Measurements from ENCODE around the gene CEP104.
A peak's percentile ranks its signal among the peaks of the same experiment; 100 is the strongest.

The CEP104 gene

DNA sequence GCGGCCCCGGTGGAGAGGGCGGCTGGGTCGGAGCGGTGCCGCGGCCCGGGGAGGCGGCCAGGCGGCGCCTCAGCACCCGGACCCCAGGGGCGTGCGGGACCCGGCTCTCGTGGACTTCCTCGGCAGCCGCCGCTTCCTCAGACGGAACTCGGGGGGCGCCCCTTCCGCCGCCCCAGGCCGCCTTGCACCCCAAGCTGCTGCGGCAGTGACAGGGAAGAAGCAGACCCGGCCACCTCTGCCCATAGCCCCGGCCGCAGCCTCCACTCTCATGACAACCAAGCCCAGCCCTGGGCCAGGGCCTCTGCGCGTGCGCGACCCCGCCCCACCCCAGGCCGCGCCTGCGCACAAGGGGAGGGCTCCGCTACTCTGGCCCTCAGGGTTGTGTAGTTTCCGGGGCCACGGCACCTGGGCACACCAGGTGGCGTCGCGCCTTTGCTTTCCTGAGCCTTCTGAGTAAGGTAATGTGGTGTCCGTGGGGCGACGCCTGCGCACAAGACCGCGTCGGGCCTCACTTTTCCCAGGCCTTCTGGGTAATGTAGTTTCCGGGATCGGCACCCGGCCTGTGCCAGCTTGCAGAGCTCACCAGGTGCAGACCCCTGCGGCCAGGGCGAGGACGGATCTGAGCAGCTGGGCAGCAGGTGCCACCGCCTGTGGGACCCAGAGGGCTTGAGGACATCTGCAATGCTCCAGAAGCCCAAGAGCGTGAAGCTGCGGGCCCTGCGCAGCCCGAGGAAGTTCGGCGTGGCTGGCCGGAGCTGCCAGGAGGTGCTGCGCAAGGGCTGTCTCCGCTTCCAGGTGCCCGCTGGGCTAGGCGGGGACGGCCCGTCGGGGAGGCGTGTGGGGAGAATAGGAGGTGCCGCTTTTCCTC lies at the start of gene CEP104, which contains the start of gene DFFB:
Gene CEP104 (minus strand): TSS at position 289 of the 868 bp plus-strand sequence. CDS start 4,804 bp downstream, outside the sequence.
Gene DFFB (plus strand): TSS at position 554 of the 868 bp plus-strand sequence. CDS start 128 bp downstream, at position 682.
- DNase-seq (ENCODE audit: low spot score): peak; percentile 98

GRCh38 chr1:3906672-3907020 lies 49.6 kb upstream of the CEP104 start:
- DNase-seq (ENCODE audit: low spot score): no peak

DNA sequence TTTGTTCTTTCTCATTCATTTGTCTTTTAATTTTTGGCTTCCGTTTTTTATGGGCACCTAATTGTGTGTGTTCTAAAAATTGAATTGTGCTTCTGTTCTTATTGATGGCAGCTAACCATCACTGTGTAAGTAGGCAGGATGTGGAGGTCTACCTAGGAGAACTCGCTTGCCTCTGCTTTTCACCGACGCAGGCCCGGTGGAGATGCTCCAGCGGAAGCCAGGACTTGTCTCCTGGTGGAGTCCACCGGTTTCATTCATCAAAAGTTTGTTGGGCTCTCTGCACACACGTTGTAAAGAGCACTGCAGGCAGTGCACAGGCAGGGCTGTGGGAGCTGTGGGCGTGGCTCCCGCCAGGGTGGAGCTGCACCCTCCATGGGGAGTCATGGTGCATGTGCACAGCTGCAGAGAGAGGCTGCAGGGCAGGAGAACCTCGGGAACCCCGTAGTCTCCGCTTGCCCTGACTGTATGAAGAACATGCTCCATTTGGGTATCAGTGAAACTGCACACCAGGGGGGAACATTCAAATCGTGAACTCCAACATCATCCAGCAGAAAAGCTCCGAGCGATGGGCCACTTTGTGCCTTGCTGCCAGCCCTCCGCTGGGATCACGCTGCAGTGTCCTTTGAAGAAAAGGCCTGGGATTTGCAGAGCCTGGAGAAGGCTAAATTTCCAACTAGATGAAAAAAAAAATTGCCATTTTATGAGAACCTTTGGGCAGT lies 49.1 kb upstream of the CEP104 start:
- no peak for DNase-seq (ENCODE audit: low spot score)

- DNase-seq (ENCODE audit: low spot score): no peak
Measured at GRCh38 chr1:3905266-3905952, 48.4 kb upstream of the CEP104 start.

GRCh38 chr1:3904843-3905185 lies 47.8 kb upstream of the CEP104 start:
- DNase-seq (ENCODE audit: low spot score): no peak

DNA sequence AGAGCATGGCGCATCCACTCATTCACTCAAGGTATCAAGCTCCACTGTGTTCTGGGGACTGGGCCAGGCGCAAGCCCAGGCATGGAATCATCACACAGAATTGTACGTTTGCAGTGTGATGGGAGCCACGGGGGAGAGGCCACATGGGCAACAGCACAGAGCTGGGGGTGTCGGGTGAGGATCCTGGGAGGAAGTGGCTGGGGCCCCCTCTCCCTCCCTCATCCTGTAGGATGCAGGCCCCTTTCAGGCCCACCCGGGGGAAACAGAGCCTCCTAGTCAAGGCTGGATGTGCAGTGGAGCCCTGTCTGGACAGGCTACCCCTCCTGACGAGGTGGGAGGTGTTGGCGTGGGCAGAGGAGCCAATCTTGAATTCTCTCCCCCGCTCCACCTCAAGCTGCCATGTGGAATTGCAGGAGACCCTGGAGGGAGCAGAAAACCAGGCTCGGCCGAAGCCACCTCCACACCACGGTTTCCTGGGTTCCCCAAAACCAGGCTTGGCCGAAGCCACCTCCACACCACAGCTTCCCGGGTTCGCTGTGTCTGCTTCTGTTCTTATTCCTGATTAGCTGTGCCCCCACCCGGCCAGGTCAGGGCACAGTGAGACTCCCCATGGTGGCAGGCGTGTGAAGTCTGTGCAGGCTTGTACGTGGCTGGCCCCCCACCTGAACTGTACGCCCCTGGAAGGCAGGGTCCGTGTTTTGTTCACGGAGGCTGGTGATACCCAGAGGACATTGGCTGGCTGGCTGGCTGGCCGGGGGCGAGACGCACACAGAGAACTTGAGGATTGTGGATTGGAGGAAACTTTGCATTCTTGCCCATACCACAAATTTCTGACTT lies 47.2 kb upstream of the CEP104 start:
- DNase-seq (ENCODE audit: low spot score): no peak

DNA sequence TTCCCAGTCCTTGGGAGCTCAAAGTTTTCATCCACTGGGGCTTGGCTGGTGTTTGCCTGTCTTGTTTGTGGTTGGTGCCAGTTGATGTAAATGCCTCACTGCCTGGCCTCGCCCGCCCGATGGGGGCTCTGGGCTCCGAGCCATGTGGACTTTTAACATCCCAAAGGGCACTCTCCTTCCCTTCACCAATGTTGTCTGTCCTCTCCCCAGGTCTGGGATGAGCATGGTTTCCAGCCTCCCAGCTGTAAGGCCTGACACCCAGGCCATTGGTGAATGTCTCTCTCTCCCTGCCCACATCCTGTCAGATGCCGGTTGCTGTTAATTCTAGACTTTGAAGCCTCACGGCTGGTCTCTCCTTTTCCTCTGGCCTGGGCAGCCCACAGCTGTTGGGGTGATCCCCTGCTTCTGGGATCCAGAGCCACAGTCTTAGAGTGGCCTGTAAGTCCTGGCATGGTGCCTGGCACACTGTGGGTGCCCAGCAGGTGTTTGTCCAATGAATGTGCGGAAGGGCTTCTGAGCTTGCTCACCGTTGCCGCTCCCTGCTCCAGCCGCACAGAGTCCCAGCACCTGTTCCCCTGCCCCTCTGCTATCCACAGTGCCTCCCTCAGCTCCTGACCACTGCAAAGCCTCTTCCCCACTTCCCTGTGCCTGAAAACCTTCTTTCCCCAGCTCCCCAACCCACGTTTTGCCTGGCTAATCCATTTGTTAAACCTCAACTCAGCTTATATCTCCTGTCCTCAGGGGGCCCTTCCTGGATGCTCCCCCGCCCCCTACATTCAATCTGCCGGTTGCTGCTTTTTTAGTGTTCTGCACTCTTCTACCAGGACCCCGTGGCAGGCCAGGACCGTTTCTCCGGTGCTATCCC lies 46.4 kb upstream of the CEP104 start:
- DNase-seq (ENCODE audit: low spot score): peak; percentile 11

GRCh38 chr1:3902571-3903091 lies 45.6 kb upstream of the CEP104 start:
- no peak for DNase-seq (ENCODE audit: low spot score)

GRCh38 chr1:3902111-3902511 lies 45.1 kb upstream of the CEP104 start:
- DNase-seq (ENCODE audit: low spot score): no peak

GRCh38 chr1:3900969-3901529 lies 44.0 kb upstream of the CEP104 start:
- DNase-seq (ENCODE audit: low spot score): peak; percentile 94

DNA sequence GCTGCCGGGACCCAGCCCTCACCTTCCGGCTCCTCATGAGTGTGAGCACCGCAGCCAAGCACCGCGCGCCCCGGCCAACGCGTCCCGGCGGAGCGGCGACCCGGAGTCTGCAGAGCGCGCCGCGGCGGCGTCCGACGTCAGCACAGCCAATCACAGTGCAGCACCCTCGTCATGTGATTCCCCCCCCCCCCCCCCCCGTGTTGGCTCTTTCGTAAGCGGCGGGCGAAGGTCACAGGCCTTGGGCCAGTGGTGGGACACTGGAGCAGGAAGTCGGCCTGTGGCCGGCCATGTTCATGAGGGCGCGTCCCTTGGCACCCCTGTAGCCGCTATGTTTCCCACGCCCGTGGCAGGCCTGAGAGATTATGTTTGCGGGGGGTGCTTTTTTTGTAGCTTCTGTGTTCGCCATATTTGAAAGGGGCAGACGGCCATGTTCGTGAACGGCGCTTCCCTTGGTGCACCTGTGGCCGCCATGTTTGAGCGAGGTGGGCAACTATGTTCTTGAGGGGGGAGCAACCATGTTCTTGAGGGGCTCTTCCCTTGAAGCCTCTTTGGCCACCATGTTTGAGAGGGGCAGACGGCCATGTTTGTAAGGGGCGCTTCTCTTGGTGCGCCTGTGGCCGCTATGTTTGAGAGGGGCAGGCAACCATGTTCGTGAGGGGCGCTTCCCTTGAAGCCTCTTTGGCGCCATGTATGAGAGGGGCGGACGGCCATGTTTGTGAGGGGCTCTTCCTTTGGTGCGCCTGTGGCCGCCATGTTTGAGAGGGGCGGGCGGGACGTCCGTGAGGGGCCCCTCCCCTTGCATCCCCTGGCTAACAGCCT lies 43.3 kb upstream of the CEP104 start, which contains the start of gene C1orf174:
Gene C1orf174 (minus strand): TSS at position 123 of the 819 bp plus-strand sequence. CDS start 86 bp downstream, at position 37.
- peak; percentile 100 for DNase-seq (ENCODE audit: low spot score)

DNA sequence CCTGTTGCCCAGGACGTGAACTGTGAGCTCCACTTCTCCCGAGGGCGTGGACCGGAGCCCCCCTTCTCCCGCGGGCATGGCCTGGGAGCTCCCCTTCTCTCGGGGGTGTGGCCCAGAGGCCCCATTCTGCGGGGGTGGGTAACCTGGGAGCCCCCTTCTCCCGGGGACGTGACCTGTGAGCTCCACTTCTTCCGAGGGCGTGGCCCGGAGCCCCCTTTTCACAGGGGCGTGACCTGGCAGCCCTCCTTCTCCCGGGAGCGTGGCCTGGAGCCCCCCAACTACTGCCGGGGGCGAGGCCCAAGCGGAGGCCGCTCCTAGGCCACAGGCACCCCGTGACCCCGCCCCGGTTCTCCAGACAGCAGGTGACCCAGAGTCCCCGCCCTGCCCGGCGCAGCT lies 42.7 kb upstream of the CEP104 start:
- no peak for DNase-seq (ENCODE audit: low spot score)

- DNase-seq (ENCODE audit: low spot score): peak; percentile 20
Measured at GRCh38 chr1:3898994-3899753, 42.2 kb upstream of the CEP104 start.

- no peak for DNase-seq (ENCODE audit: low spot score)
Measured at GRCh38 chr1:3898475-3898735, 41.4 kb upstream of the CEP104 start.

- no peak for DNase-seq (ENCODE audit: low spot score)
Measured at GRCh38 chr1:3896396-3897000, 39.5 kb upstream of the CEP104 start.

GRCh38 chr1:3895951-3896325 lies 38.9 kb upstream of the CEP104 start:
- DNase-seq (ENCODE audit: low spot score): no peak

- no peak for DNase-seq (ENCODE audit: low spot score)
Measured at GRCh38 chr1:3895279-3895950, 38.4 kb upstream of the CEP104 start.
